Testis (tissue), 2 donors: Measurements from ENCODE around the gene A1BG.

Source experiments
- POLR2A ChIP-seq: fragments of 450-650 bp; IDR thresholded peaks from one replicate; pipeline ENCODE4 v1.6.1; 2017; ENCODE audit warnings: antibody characterized with exemption, mild to moderate bottlenecking, moderate library complexity
- TF ChIP-seq, protein P1 (sequence below), 3 experiments: fragments of 450-650 bp in 2 of 3; fragments of 200-600 bp in 1 of 3; sonication (generic) in 1 of 3; IDR thresholded peaks; one replicate each; pipeline ENCODE4 v1.5.1; 2016 to 2019; ENCODE audit warnings: antibody characterized with exemption in 3 of 3, mild to moderate bottlenecking in 2 of 3, moderate library complexity in 1 of 3

- no peak for TF ChIP-seq POLR2A
- TF ChIP-seq, protein P1, sequence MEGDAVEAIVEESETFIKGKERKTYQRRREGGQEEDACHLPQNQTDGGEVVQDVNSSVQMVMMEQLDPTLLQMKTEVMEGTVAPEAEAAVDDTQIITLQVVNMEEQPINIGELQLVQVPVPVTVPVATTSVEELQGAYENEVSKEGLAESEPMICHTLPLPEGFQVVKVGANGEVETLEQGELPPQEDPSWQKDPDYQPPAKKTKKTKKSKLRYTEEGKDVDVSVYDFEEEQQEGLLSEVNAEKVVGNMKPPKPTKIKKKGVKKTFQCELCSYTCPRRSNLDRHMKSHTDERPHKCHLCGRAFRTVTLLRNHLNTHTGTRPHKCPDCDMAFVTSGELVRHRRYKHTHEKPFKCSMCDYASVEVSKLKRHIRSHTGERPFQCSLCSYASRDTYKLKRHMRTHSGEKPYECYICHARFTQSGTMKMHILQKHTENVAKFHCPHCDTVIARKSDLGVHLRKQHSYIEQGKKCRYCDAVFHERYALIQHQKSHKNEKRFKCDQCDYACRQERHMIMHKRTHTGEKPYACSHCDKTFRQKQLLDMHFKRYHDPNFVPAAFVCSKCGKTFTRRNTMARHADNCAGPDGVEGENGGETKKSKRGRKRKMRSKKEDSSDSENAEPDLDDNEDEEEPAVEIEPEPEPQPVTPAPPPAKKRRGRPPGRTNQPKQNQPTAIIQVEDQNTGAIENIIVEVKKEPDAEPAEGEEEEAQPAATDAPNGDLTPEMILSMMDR (IDR thresholded peaks at IDR 0.05), result peak in 1 of 3 experiments; percentile 25
Observed at GRCh38 chr19:58326914-58327726, 26.2 kb downstream of the A1BG start, which contains the start of gene ZSCAN22.
